Erythroblast (primary cell): ENCODE measurements around the gene KLF8.

ENCODE experiments used
- GATA1 ChIP-seq: IDR thresholded peaks from 2 replicates; pipeline ENCODE4 v1.6.1; 2011; ENCODE audit warnings: low read depth, mild to moderate bottlenecking, control low read depth, low read length, moderate library complexity
- POLR2A ChIP-seq: IDR thresholded peaks from 2 replicates; pipeline ENCODE4 v1.6.1; 2011; ENCODE audit warnings: mild to moderate bottlenecking, low read length

DNA sequence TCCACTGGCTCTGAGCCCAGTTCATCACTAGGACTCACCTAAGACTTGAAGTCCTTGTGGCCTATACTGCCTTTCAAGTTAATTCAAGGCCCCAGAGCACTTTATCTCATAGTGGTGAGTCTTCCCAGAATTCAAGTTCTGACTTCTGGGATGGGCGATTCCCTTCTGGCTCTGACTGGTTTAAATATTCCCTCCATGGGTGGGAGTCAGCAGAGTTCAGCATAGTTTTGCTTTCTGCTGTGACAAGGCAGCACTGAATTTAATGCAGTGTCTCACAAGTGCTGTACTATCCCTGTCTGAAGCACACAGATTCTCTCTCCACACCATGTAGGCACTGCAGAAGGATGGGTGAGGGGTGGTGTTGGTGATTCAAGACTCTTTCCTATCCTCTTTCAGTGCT is 46.5 kb downstream of the KLF8 start:
- TF ChIP-seq POLR2A (no peak), GATA1 (no peak)
